Measurements from ENCODE around the gene EDRF1.

The EDRF1 gene

DNA sequence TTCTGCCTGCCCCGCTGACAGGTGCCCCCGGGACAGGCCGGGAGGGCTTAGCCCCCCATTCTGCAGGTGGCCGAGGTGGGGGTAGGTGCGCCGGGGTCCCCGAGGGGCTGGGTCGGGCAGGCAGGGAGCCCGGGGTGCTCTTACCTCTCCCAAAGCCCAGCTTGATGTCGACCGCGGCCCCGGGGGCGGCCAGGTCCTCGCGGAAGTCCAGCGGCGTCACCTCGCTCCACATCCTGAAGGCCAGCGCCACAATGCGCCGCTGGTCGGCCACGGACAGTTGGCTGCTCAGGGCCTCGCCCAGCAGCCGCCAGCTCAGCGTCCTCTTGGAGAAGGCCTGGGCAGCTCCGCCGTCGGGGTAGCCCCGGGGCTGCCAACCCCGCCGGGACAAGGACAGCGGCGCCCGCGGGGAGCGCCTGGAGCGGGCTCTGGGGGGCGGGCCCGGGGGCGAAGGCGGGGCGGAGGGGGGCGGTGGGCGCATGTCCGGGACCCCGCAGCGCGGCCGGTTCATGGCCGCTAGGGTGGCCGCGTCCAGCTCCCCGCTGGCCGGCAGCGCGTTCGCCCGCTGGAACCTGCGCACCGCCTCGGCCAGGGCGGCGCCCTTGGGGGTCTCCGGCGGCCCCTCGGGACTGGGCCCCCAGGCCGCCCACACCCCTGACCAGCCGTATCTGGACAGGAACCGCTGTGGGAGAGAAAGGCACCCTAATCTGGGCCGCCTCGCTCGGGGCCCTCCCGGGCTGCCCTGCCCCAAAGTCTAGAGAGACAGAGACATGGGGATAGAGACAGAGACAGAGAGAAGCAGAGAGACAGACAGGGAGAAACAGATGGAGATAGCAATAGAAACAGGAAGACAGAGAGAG lies 54.4 kb downstream of the EDRF1 start:
- no peaks in the 10 kb centered on the region for H3K36me3 ChIP-seq (ENCODE audit: control insufficient read depth, insufficient read depth, low read length)
- no peaks in the 10 kb centered on the region for H3K27me3 ChIP-seq (ENCODE audit: control insufficient read depth, insufficient read depth, low read length)
- H3K4me3 ChIP-seq (ENCODE audit: low read length), result no peak overlapping the region
- no peak overlapping the region for H3K27ac ChIP-seq (ENCODE audit: low read length)
- H3K4me1 ChIP-seq (ENCODE audit: control insufficient read depth, insufficient read depth, low read length), result no peaks in the 10 kb centered on the region
- no peak for DNase-seq (ENCODE audit: low read depth, low spot score)
- WGBS (ENCODE audit: insufficient coverage, insufficient read length), result no CpG with 5 or more reads among the region's 75 CpGs
- no peaks in the 10 kb centered on the region for H3K9me3 ChIP-seq (ENCODE audit: control insufficient read depth, insufficient read depth, low read length)

DNA sequence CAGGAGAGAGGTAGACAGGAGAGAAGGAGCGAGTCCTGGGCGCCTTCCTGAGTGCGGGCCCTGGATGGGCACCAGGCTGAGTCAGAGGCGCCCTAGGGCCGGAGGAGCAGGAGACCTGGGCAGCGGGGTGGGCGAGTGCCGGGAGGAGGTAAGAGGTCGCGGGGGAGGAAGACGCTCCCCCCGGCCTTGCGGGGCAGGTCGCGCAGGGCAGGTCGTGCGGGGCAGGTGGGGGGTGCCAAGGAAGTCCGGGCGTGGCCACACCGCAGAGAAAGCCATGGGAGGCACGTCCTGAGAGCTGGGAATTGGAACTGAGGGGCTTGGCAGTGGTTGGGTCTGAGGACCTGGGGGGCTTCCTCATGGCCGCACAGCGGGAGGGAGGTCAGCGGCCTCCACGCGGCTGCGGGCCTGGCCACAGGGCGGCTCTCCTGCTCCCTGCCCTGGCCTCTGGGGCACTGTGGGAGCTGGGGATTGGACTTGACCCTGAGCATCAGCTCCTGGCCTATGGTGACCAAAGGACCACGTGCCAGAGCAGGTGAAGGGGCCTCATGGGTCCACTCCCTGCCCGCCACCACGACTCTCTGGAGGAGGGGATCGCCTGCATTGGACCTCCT lies 55.2 kb downstream of the EDRF1 start:
- H3K36me3 ChIP-seq (ENCODE audit: control insufficient read depth, insufficient read depth, low read length), result no peaks in the 10 kb centered on the region
- DNase-seq (ENCODE audit: low read depth, low spot score), result no peak
- no CpG with 5 or more reads among the region's 32 CpGs for WGBS (ENCODE audit: insufficient coverage, insufficient read length)
- H3K9me3 ChIP-seq (ENCODE audit: control insufficient read depth, insufficient read depth, low read length), result no peaks in the 10 kb centered on the region
- H3K27ac ChIP-seq (ENCODE audit: low read length), result no peak overlapping the region
- no peaks in the 10 kb centered on the region for H3K27me3 ChIP-seq (ENCODE audit: control insufficient read depth, insufficient read depth, low read length)
- H3K4me1 ChIP-seq (ENCODE audit: control insufficient read depth, insufficient read depth, low read length), result no peaks in the 10 kb centered on the region
- no peak overlapping the region for H3K4me3 ChIP-seq (ENCODE audit: low read length)

- H3K36me3 ChIP-seq (ENCODE audit: control insufficient read depth, insufficient read depth, low read length), result no peaks in the 10 kb centered on the region
- no peaks in the 10 kb centered on the region for H3K4me1 ChIP-seq (ENCODE audit: control insufficient read depth, insufficient read depth, low read length)
- no peaks in the 10 kb centered on the region for H3K9me3 ChIP-seq (ENCODE audit: control insufficient read depth, insufficient read depth, low read length)
- no peak within 1 kb of the TSS for H3K4me3 ChIP-seq (ENCODE audit: low read length)
- H3K27me3 ChIP-seq (ENCODE audit: control insufficient read depth, insufficient read depth, low read length), result no peaks in the 10 kb centered on the region
- H3K27ac ChIP-seq (ENCODE audit: low read length), result no peak within 1 kb of the TSS
- DNase-seq (ENCODE audit: low read depth, low spot score), result no peak
- no CpG with 5 or more reads among the region's 26 CpGs for WGBS (ENCODE audit: insufficient coverage, insufficient read length)
Observed at GRCh38 chr10:125775491-125776106, 56.1 kb downstream of the EDRF1 start, which contains the start of gene MMP21. TSS of gene MMP21 (minus strand) at chr10:125775821. CDS start at chr10:125775821, 0 bp downstream.

DNA sequence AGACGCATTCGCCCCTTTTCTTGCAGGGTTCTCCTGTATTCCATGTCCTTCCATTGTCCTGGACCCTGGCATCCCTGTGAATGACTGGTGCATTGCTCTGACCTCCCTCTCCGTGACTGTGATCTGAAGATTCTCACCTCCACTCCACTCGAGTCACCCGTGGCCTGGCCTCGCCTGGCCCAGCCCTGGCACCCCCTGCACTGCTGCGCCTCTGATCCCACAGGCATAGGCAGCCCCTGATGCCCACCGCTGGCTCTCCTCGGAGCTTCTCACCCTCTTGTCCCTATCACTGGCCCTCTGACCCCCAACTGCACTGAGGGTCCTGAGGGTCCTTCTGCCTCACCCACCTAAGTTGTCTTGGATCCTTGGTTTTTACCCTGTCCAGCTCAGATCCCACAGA lies 58.3 kb downstream of the EDRF1 start:
- Histone ChIP-seq H3K9me3 (ENCODE audit: control insufficient read depth, insufficient read depth, low read length) (no peaks in the 10 kb centered on the region), H3K4me1 (ENCODE audit: control insufficient read depth, insufficient read depth, low read length) (no peaks in the 10 kb centered on the region), H3K27me3 (ENCODE audit: control insufficient read depth, insufficient read depth, low read length) (no peaks in the 10 kb centered on the region), H3K27ac (ENCODE audit: low read length) (no peak overlapping the region), H3K4me3 (ENCODE audit: low read length) (no peak overlapping the region), H3K36me3 (ENCODE audit: control insufficient read depth, insufficient read depth, low read length) (no peaks in the 10 kb centered on the region; the same call in 1 of the 2 replicates)
- no CpG with 5 or more reads among the region's 9 CpGs for WGBS (ENCODE audit: insufficient coverage, insufficient read length)
- no peak for DNase-seq (ENCODE audit: low read depth, low spot score)

DNA sequence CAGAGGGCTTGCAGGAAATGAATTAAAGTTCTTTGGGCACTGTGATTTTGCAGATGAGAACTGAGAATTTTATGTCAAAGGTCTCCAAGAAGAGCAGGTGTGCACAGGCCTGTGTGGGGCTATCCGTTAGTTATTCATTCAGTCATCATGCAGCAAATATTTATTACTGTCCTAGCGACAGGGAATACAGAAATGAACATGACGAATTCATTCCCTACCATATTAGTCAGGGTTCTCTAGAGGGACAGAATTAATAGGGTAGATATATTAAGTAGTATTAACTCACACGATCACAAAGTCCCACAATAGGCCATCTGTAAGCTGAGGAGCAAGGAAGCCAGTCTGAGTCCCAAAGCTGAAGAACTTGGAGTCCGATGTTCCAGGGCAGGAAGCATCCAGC lies 59.0 kb downstream of the EDRF1 start:
- no peaks in the 10 kb centered on the region for H3K27me3 ChIP-seq (ENCODE audit: control insufficient read depth, insufficient read depth, low read length)
- DNase-seq (ENCODE audit: low read depth, low spot score), result no peak
- no peak overlapping the region for H3K27ac ChIP-seq (ENCODE audit: low read length)
- H3K4me1 ChIP-seq (ENCODE audit: control insufficient read depth, insufficient read depth, low read length), result no peaks in the 10 kb centered on the region
- H3K9me3 ChIP-seq (ENCODE audit: control insufficient read depth, insufficient read depth, low read length), result no peaks in the 10 kb centered on the region
- H3K4me3 ChIP-seq (ENCODE audit: low read length), result no peak overlapping the region
- WGBS (ENCODE audit: insufficient coverage, insufficient read length), result no CpG with 5 or more reads among the region's 5 CpGs
- no peaks in the 10 kb centered on the region; the same call in 1 of the 2 replicates for H3K36me3 ChIP-seq (ENCODE audit: control insufficient read depth, insufficient read depth, low read length)

GRCh38 chr10:125779403-125780327 lies 60.2 kb downstream of the EDRF1 start:
- Histone ChIP-seq H3K27me3 (ENCODE audit: control insufficient read depth, insufficient read depth, low read length) (no peaks in the 10 kb centered on the region), H3K27ac (ENCODE audit: low read length) (no peak overlapping the region), H3K4me3 (ENCODE audit: low read length) (no peak overlapping the region), H3K4me1 (ENCODE audit: control insufficient read depth, insufficient read depth, low read length) (no peaks in the 10 kb centered on the region), H3K36me3 (ENCODE audit: control insufficient read depth, insufficient read depth, low read length) (no peaks in the 10 kb centered on the region; the same call in 1 of the 2 replicates), H3K9me3 (ENCODE audit: control insufficient read depth, insufficient read depth, low read length) (no peaks in the 10 kb centered on the region)
- DNase-seq (ENCODE audit: low read depth, low spot score), result no peak
- WGBS (ENCODE audit: insufficient coverage, insufficient read length), result no CpG with 5 or more reads among the region's 10 CpGs

DNA sequence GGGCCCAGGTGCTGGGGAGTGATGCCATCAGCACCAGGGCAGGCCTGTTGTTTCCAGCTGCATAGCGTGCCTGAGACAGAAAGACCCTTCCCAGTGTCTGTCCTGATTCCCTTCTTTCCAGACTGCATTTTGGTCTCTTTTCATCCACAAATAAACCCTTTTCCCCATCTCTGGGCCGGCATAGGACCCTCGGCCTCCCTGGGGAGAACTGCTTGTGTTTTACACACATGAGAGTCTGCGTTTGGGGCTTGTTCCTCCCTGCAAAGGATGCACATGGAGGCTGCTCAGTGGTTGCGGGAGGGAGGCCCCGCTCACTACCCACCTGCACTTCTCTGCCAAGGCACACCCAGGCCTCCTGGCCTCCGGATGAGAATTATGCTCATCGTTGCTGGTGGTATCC lies 61.9 kb downstream of the EDRF1 start:
- H3K9me3 ChIP-seq (ENCODE audit: control insufficient read depth, insufficient read depth, low read length), result no peaks in the 10 kb centered on the region
- no CpG with 5 or more reads among the region's 8 CpGs for WGBS (ENCODE audit: insufficient coverage, insufficient read length)
- H3K27ac ChIP-seq (ENCODE audit: low read length), result no peak overlapping the region

GRCh38 chr10:125782054-125782453 lies 62.5 kb downstream of the EDRF1 start:
- H3K4me1 ChIP-seq (ENCODE audit: control insufficient read depth, insufficient read depth, low read length), result no peaks in the 10 kb centered on the region

More for the DNA sequence above, 61.9 kb downstream of the EDRF1 start:
- no peaks in the 10 kb centered on the region for H3K4me1 ChIP-seq (ENCODE audit: control insufficient read depth, insufficient read depth, low read length)
- DNase-seq (ENCODE audit: low read depth, low spot score), result no peak
- no peaks in the 10 kb centered on the region for H3K27me3 ChIP-seq (ENCODE audit: control insufficient read depth, insufficient read depth, low read length)
- H3K36me3 ChIP-seq (ENCODE audit: control insufficient read depth, insufficient read depth, low read length), result no peaks in the 10 kb centered on the region; the same call in 1 of the 2 replicates
- no peak overlapping the region for H3K4me3 ChIP-seq (ENCODE audit: low read length)

GRCh38 chr10:125782616-125783015 lies 63.1 kb downstream of the EDRF1 start:
- Histone ChIP-seq H3K4me1 (ENCODE audit: control insufficient read depth, insufficient read depth, low read length) (no peaks in the 10 kb centered on the region), H3K27ac (ENCODE audit: low read length) (no peak overlapping the region), H3K27me3 (ENCODE audit: control insufficient read depth, insufficient read depth, low read length) (no peaks in the 10 kb centered on the region), H3K4me3 (ENCODE audit: low read length) (no peak overlapping the region), H3K9me3 (ENCODE audit: control insufficient read depth, insufficient read depth, low read length) (no peaks in the 10 kb centered on the region), H3K36me3 (ENCODE audit: control insufficient read depth, insufficient read depth, low read length) (no peaks in the 10 kb centered on the region; the same call in 1 of the 2 replicates)
- WGBS (ENCODE audit: insufficient coverage, insufficient read length), result no CpG with 5 or more reads among the region's 11 CpGs
- DNase-seq (ENCODE audit: low read depth, low spot score), result no peak

More at GRCh38 chr10:125782054-125782453, 62.5 kb downstream of the EDRF1 start:
- no peak overlapping the region for H3K27ac ChIP-seq (ENCODE audit: low read length)
- no peaks in the 10 kb centered on the region for H3K27me3 ChIP-seq (ENCODE audit: control insufficient read depth, insufficient read depth, low read length)
- H3K36me3 ChIP-seq (ENCODE audit: control insufficient read depth, insufficient read depth, low read length), result no peaks in the 10 kb centered on the region; the same call in 1 of the 2 replicates
- H3K9me3 ChIP-seq (ENCODE audit: control insufficient read depth, insufficient read depth, low read length), result no peaks in the 10 kb centered on the region
- H3K4me3 ChIP-seq (ENCODE audit: low read length), result no peak overlapping the region
- no peak for DNase-seq (ENCODE audit: low read depth, low spot score)
- WGBS (ENCODE audit: insufficient coverage, insufficient read length), result no CpG with 5 or more reads among the region's 11 CpGs

Measured in iPS DF 6.9 (cell line).